GM19467 (cell line): ENCODE measurements around the gene SMIM26.

Source experiments
- ATAC-seq: cut with Tn5 transposase; IDR thresholded peaks from one replicate; pipeline ENCODE4 v1.9.1; 2021; ENCODE audit warnings: mild to moderate bottlenecking, moderate library complexity; ENCODE audit not compliant: unreplicated experiment

The SMIM26 gene

GRCh38 chr20:18578581-18578980 is 11.3 kb downstream of the SMIM26 start:
- ATAC-seq: no peak

GRCh38 chr20:18580012-18580411 is 12.8 kb downstream of the SMIM26 start:
- ATAC-seq: no peak

GRCh38 chr20:18585134-18585533 is 17.9 kb downstream of the SMIM26 start:
- ATAC-seq: no peak

- ATAC-seq: peak; percentile 88
Measured at GRCh38 chr20:18587665-18588573, 20.7 kb downstream of the SMIM26 start, which contains the start of gene DTD1. TSS of gene DTD1 (plus strand) at chr20:18588054. CDS start at chr20:18588073, 19 bp downstream.

DNA sequence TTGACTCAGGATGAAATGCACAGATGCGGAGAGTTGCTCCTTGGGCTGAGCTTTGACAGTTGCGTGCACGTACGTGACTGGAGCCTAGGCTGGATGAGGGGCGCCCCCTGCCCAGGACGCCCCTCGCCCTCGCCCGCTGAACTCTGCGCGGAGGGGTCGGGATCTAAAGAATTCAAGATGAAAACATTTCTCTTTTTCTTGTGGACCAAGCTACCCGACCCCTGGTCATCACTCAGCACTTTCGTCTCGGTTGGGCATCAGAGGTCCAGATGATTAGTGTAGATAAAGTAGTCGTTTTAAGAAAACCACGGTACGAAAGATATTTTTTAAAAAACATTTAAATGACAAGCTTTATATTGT is 21.3 kb downstream of the SMIM26 start:
- ATAC-seq: no peak

- no peak for ATAC-seq
Measured at GRCh38 chr20:18589941-18590674, 22.9 kb downstream of the SMIM26 start.

GRCh38 chr20:18596270-18596669 is 29.0 kb downstream of the SMIM26 start:
- no peak for ATAC-seq

DNA sequence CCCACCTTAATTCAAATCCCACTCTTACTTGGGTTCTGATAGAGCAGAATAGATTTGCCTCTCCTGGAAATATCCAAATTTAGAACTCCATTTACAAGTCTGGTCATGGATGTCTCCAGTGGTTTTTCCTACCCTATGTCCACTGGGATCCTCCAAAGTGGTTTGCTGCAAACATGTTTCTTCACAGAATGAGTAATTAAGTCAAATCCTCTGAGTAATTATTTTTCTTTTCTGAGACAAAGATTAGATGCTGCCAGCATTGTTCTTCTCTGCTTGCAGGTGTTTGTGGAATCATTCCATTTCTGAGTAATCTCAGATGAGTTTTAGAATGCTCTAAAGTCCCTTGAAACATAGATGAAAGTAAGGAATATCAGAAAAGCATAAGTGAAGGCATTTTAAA is 42.5 kb downstream of the SMIM26 start:
- ATAC-seq: no peak

DNA sequence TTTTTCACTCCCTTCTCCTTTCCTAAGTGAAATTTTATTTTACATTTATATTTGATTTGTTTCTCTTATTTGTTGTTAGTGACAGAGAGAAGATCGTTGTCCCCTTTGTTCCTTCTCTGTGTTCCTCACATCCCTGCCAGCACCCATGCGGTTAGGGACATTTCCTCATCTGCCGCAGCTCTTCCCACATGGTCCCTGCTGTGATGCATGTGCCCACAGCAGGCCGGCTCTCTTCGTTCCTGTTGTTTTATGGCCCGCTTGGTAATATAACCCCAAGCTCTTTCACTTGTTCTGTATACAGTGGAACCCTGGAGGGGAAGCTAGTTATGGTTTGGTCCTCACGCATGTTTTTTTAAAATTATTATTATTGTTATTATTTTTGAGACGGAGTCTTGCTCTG is 44.3 kb downstream of the SMIM26 start:
- ATAC-seq: no peak

GRCh38 chr20:18613553-18613952 is 46.3 kb downstream of the SMIM26 start:
- ATAC-seq: no peak

DNA sequence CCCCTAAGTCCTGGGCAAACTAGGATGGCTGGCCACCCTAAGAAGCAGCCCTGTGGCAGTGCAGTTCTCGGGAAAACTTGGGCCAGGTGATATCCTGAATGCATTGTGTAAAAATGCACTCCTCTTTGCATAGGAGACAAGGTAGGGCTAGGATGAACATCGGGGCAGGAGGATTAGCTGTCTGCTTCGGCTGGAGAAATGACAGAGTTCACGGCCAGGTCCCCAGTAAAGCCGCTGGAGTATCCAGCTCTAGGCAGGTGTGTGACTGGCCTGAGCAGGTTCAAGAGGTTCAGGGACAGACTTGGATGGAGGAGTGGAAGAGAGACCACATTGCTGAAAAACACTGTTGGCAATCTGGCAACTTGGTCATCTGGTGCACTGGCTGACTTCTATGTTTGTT is 47.0 kb downstream of the SMIM26 start:
- ATAC-seq: no peak

GRCh38 chr20:18615020-18615650 is 47.9 kb downstream of the SMIM26 start:
- no peak for ATAC-seq
